Esophagus muscularis mucosa (tissue), 3 donors: ENCODE results near the gene RHEBL1.

ENCODE experiments used
- CTCF ChIP-seq, 3 experiments: fragments of 200-600 bp in 2 of 3; fragments of 450-650 bp in 1 of 3; sonication (generic) in 2 of 3; IDR thresholded peaks; one replicate each; pipeline ENCODE4 v1.5.1; 2017 to 2019; ENCODE audit warnings: antibody characterized with exemption in 3 of 3, mild to moderate bottlenecking in 2 of 3, moderate library complexity in 1 of 3
- EP300 ChIP-seq: sonication (generic); formaldehyde crosslinking; IDR thresholded peaks from one replicate; pipeline ENCODE4 v1.6.1; 2017; ENCODE audit warnings: antibody characterized with exemption

- TF ChIP-seq EP300 (no peak), CTCF (IDR thresholded peaks at IDR 0.05) (no peak)
Measured at GRCh38 chr12:49041881-49042484, 27.8 kb downstream of the RHEBL1 start.
